Endothelial cell of umbilical vein (primary cell): ENCODE measurements around the gene MACROD2. TPM values are rescaled to one million over a fixed set of nuclear protein-coding genes. Genes with fewer than 3 reads are reported as not detected.

ENCODE experiments used
- BruUV-seq: library from RNA; stranded (reverse); fragments of 400-500 nt; replicated peaks from 2 replicates; lab custom pipeline; 2021; lab: Mats Ljungman, UMichigan
- CTCF ChIA-PET: fragments of 300-600, 350-600 bp; sonication (Branson Sonifier 250); formaldehyde crosslinking; loops from one replicate; lab custom pipeline; 2021; ENCODE audit warnings: antibody characterized with exemption, inconsistent platforms; lab: Charles Lee
- POLR2A ChIA-PET: fragments of 300-600, 350-600 bp; sonication (Branson Sonifier 250); formaldehyde crosslinking; loops from one replicate; lab custom pipeline; 2021; ENCODE audit warnings: antibody characterized with exemption, inconsistent platforms; lab: Charles Lee
- DNase-seq: peaks from one replicate; pipeline ENCODE4 v3.0.0-alpha.2; 2011; ENCODE audit warnings: low read depth, low spot score
- FAIRE-seq: peaks from 2 replicates; lab custom pipeline; 2011; peaks lifted over from hg19 to GRCh38; lab: Jason Lieb, UNC
- H2AFZ ChIP-seq: 2 replicates; pipeline ENCODE4 v1.6.0; 2012; ENCODE audit warnings: low read depth, low read length, control low read depth, inconsistent platforms
- H3K27ac ChIP-seq: 2 replicates; pipeline ENCODE4 v1.5.1; 2011; ENCODE audit warnings: low read depth, mild to moderate bottlenecking, control low read depth, low read length, moderate library complexity; ENCODE audit not compliant: insufficient read depth
- H3K27me3 ChIP-seq, 2 experiments: 2 replicates each; pipeline versions ENCODE4 v1.6.0 to v1.6.1; 2011; ENCODE audit warnings: low read length in 2 of 2, mixed read lengths in 1 of 2; ENCODE audit not compliant: control insufficient read depth in 2 of 2, insufficient read depth in 2 of 2
- H3K36me3 ChIP-seq, 2 experiments: 2 replicates in 1 of 2; 3 replicates in 1 of 2; pipeline ENCODE4 v1.5.1; 2011; ENCODE audit warnings: low read length in 2 of 2, mild to moderate bottlenecking in 1 of 2, moderate library complexity in 1 of 2; ENCODE audit not compliant: control insufficient read depth in 2 of 2, insufficient read depth in 2 of 2; ENCODE audit errors: extremely low read depth in 1 of 2
- H3K4me1 ChIP-seq: 3 replicates; pipeline ENCODE4 v1.5.1; 2011; ENCODE audit warnings: mild to moderate bottlenecking, low read length; ENCODE audit not compliant: control insufficient read depth, insufficient read depth; ENCODE audit errors: extremely low read depth
- H3K4me2 ChIP-seq: 2 replicates; pipeline ENCODE4 v1.6.1; 2011; ENCODE audit warnings: low read length, control low read depth, mixed read lengths; ENCODE audit not compliant: insufficient read depth
- H3K4me3 ChIP-seq, 3 experiments: fragments of 200-600 bp in 1 of 3; sonication (generic), shearing (Covaris generic) in 1 of 3; replicated peaks in 1 of 3; 2 replicates each; pipeline ENCODE4 v1.5.1; 2011 to 2016; ENCODE audit warnings: control low read depth in 3 of 3, low read length in 3 of 3, mild to moderate bottlenecking in 2 of 3, inconsistent platforms in 1 of 3, low read depth in 1 of 3, moderate library complexity in 1 of 3; ENCODE audit not compliant: insufficient read depth in 1 of 3
- H3K79me2 ChIP-seq: 2 replicates; pipeline ENCODE4 v1.6.0; 2012; ENCODE audit warnings: low read length, inconsistent platforms; ENCODE audit not compliant: control insufficient read depth, insufficient read depth
- H3K9ac ChIP-seq: replicated peaks from 2 replicates; pipeline ENCODE3; 2011; ENCODE audit warnings: low read length, control low read depth; ENCODE audit not compliant: insufficient read depth; ENCODE audit errors: extremely low read depth
- H3K9me1 ChIP-seq: replicated peaks from 3 replicates; pipeline ENCODE4 v1.6.0; 2011; ENCODE audit warnings: mild to moderate bottlenecking, low read length; ENCODE audit not compliant: control insufficient read depth, insufficient read depth; ENCODE audit errors: extremely low read depth
- H3K9me3 ChIP-seq: replicated peaks from 2 replicates; pipeline ENCODE4 v1.5.1; 2012; ENCODE audit warnings: low read length, inconsistent platforms; ENCODE audit not compliant: control insufficient read depth, insufficient read depth
- H4K20me1 ChIP-seq: replicated peaks from 2 replicates; pipeline ENCODE3; 2011; ENCODE audit warnings: mild to moderate bottlenecking, low read length; ENCODE audit not compliant: control insufficient read depth, insufficient read depth; ENCODE audit errors: extremely low read depth
- EZH2 ChIP-seq: IDR thresholded peaks from 2 replicates; pipeline ENCODE4 v1.6.1; 2012; ENCODE audit warnings: borderline replicate concordance, low read depth, mild to moderate bottlenecking, moderate library complexity, low read length, inconsistent platforms; ENCODE audit not compliant: severe bottlenecking
- FOS ChIP-seq: IDR thresholded peaks from 2 replicates; pipeline ENCODE4 v1.6.1; 2011; ENCODE audit warnings: mild to moderate bottlenecking, low read length, moderate library complexity, borderline replicate concordance; ENCODE audit not compliant: insufficient read depth
- GATA2 ChIP-seq: IDR thresholded peaks from 2 replicates; pipeline ENCODE4 v1.7.0; 2011; ENCODE audit warnings: low read depth, mild to moderate bottlenecking, moderate library complexity, mixed read lengths, low read length; ENCODE audit not compliant: insufficient read length, insufficient read depth
- JUN ChIP-seq: IDR thresholded peaks from 2 replicates; pipeline ENCODE4 v1.6.1; 2011; ENCODE audit warnings: borderline replicate concordance, low read depth; ENCODE audit not compliant: insufficient read length, insufficient read depth
- MYC ChIP-seq: IDR thresholded peaks from one replicate; pipeline ENCODE4 v1.6.1; 2011; ENCODE audit warnings: mild to moderate bottlenecking, low read depth, low read length
- POLR2A ChIP-seq: IDR thresholded peaks from 2 replicates; pipeline ENCODE4 v1.6.1; 2012; ENCODE audit warnings: low read depth, mild to moderate bottlenecking, control low read depth, low read length
- POLR2AphosphoS5 ChIP-seq: IDR thresholded peaks from 2 replicates; pipeline ENCODE4 v1.6.1; 2012; ENCODE audit warnings: low read depth, mild to moderate bottlenecking, control low read depth, low read length, moderate library complexity; ENCODE audit not compliant: insufficient read depth
- dilution Hi-C: fragments of 300-500 bp; cut with MboI; formaldehyde crosslinking; loops from one replicate; pipeline ENCODE4 v1.15.0; 2019; ENCODE audit warnings: low sequenced_read_pairs; ENCODE audit not compliant: extremely low pct_ligation_motif_present
- intact Hi-C: fragments of 100-400 bp; cut with micrococcal nuclease; formaldehyde crosslinking; loops from one replicate; pipeline ENCODE4 v1.10.0; 2022
- polyA plus RNA-seq, 4 experiments: library from polyadenylated mRNA; depleted of rRNA in 3 of 4; stranded (reverse) in 3 of 4; unstranded in 1 of 4; fragments of >200 nt; gene quantifications; 2 replicates each; pipeline versions ENCODE4 v1.2.1 to v1.2.3, GENCODE V29; 2011 to 2012; ENCODE audit warnings: missing spikeins in 1 of 4
- total RNA-seq: library from RNA; stranded (reverse); gene quantifications from 2 replicates; pipeline ENCODE4 v1.2.3, GENCODE V29; 2021
- TF ChIP-seq, protein P1 (sequence below), 2 donors: IDR thresholded peaks; 1 replicate in 1 of 2; 2 replicates in 1 of 2; pipeline ENCODE4 v1.5.1; 2011; ENCODE audit warnings: low read length in 2 of 2, mild to moderate bottlenecking in 2 of 2, moderate library complexity in 2 of 2, control low read depth in 1 of 2, inconsistent platforms in 1 of 2, low read depth in 1 of 2; ENCODE audit not compliant: insufficient read depth in 1 of 2; ENCODE audit errors: extremely low read depth in 1 of 2
- TF ChIP-seq, protein P2 (sequence below): IDR thresholded peaks from 2 replicates; pipeline ENCODE4 v1.6.1; 2011; ENCODE audit not compliant: insufficient read depth, insufficient read length

Gene MACROD2
- total and polyA plus RNA-seq, 2 donors (not counting 3 experiments of a cell fraction or from before 2014, with no cell fraction given) = 0.11 to 0.73 TPM

GRCh38 chr20:16062661-16063581, 2067.6 kb downstream of the MACROD2 start:
- Histone ChIP-seq H3K27me3 (no peaks in the 10 kb centered on the region), H3K36me3 (no peaks in the 10 kb centered on the region), H3K9me3 (peaks cover 2% of the 10 kb centered on the region), H3K4me2 (no peak overlapping the region), H3K9me1 (no peaks in the 10 kb centered on the region), H3K79me2 (no peaks in the 10 kb centered on the region), H4K20me1 (no peaks in the 10 kb centered on the region), H3K4me3 (no peak overlapping the region), H2AFZ (no peak overlapping the region), H3K4me1 (no peaks in the 10 kb centered on the region), H3K27ac (no peak overlapping the region), H3K9ac (no peak overlapping the region)
- dilution Hi-C loops (no loop called here), intact Hi-C loops (no loop called here)
- CTCF ChIA-PET = no interaction called here
- FAIRE-seq = no peak
- no peak for TF ChIP-seq MYC
- no peak for TF ChIP-seq GATA2
- TF ChIP-seq FOS = no peak
- TF ChIP-seq, protein P1, sequence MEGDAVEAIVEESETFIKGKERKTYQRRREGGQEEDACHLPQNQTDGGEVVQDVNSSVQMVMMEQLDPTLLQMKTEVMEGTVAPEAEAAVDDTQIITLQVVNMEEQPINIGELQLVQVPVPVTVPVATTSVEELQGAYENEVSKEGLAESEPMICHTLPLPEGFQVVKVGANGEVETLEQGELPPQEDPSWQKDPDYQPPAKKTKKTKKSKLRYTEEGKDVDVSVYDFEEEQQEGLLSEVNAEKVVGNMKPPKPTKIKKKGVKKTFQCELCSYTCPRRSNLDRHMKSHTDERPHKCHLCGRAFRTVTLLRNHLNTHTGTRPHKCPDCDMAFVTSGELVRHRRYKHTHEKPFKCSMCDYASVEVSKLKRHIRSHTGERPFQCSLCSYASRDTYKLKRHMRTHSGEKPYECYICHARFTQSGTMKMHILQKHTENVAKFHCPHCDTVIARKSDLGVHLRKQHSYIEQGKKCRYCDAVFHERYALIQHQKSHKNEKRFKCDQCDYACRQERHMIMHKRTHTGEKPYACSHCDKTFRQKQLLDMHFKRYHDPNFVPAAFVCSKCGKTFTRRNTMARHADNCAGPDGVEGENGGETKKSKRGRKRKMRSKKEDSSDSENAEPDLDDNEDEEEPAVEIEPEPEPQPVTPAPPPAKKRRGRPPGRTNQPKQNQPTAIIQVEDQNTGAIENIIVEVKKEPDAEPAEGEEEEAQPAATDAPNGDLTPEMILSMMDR (IDR thresholded peaks at IDR 0.05; ENCODE audit: extremely low read depth in 1 of 2, insufficient read depth in 1 of 2, low read depth in 1 of 2, low read length in 2 of 2) = no peak
- TF ChIP-seq POLR2AphosphoS5 = no peak
- TF ChIP-seq POLR2A = no peak
- TF ChIP-seq, protein P2, sequence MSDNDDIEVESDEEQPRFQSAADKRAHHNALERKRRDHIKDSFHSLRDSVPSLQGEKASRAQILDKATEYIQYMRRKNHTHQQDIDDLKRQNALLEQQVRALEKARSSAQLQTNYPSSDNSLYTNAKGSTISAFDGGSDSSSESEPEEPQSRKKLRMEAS = no peak
- TF ChIP-seq JUN = no peak
- no peak for TF ChIP-seq EZH2
- DNase-seq = no peak
- POLR2A ChIA-PET = no interaction called here
- no TSS peak for BruUV-seq
